Body of pancreas (tissue), 4 donors: ENCODE data around the gene KIF13A. TPM values are rescaled to one million over a fixed set of nuclear protein-coding genes. Genes with fewer than 3 reads are reported as not detected.

Source experiments
- ATAC-seq: fragments of 150-250 bp; one replicate; pipeline ENCODE4 v1.9.1; 2016
- DNase-seq, 4 donors: peaks; one replicate each; pipeline ENCODE4 v3.0.0-alpha.2; 2019
- H3K27ac ChIP-seq, 4 donors: fragments of 200-600 bp; sonication (generic); 1 replicate in 3 of 4; 2 replicates in 1 of 4; pipeline versions ENCODE4 v1.5.1 to v1.6.1; 2016 to 2019; ENCODE audit warnings: mild to moderate bottlenecking in 1 of 4, mixed read lengths in 1 of 4, moderate library complexity in 1 of 4
- H3K27me3 ChIP-seq, 2 donors: fragments of 200-600 bp; sonication (generic); one replicate each; pipeline ENCODE4 v1.6.0; 2016; ENCODE audit warnings: mild to moderate bottlenecking in 1 of 2
- H3K36me3 ChIP-seq, 2 donors: fragments of 200-600 bp; sonication (generic); replicated peaks in 1 of 2; 2 replicates each; pipeline ENCODE4 v1.5.1; 2016; ENCODE audit warnings: low read depth in 2 of 2; ENCODE audit not compliant: insufficient read depth in 1 of 2
- H3K4me1 ChIP-seq: fragments of 200-600 bp; sonication (generic); one replicate; pipeline ENCODE4 v1.6.0; 2016
- H3K4me3 ChIP-seq, 2 donors: fragments of 200-600 bp; sonication (generic); 1 replicate in 1 of 2; 2 replicates in 1 of 2; pipeline ENCODE4 v1.5.1; 2016 to 2019
- H3K9me3 ChIP-seq, 3 donors: fragments of 200-600 bp; sonication (generic); 1 replicate in 2 of 3; 2 replicates in 1 of 3; pipeline ENCODE4 v1.5.1; 2016
- CTCF ChIP-seq, 7 experiments: fragments of 450-650 bp in 4 of 7; fragments of 200-600 bp in 3 of 7; sonication (generic) in 3 of 7; IDR thresholded peaks; one replicate each; pipeline ENCODE4 v1.5.1; 2016 to 2019; ENCODE audit warnings: antibody characterized with exemption in 7 of 7
- POLR2A ChIP-seq, 3 donors: fragments of 450-650 bp; IDR thresholded peaks; one replicate each; pipeline ENCODE4 v1.6.1; 2016; ENCODE audit warnings: antibody characterized with exemption in 3 of 3, mild to moderate bottlenecking in 2 of 3
- WGBS, 2 donors: methylation state at CpG; one replicate each; pipeline ENCODE4 v1.1.5; 2017; 5-methylcytosine and 5-hydroxymethylcytosine counted together
- intact Hi-C: fragments of 100-400 bp; cut with DNase I; formaldehyde crosslinking; loops from one replicate; pipeline ENCODE4 v1.15.1; 2023
- total RNA-seq, 2 donors: library from RNA; depleted of rRNA; stranded (reverse); fragments of >200 nt; gene quantifications; one replicate each; pipeline ENCODE4 v1.1.0, GENCODE V29; 2016

The KIF13A gene
- total RNA-seq, 2 donors from 2014 or later: 13.2 to 17.1 TPM

GRCh38 chr6:17910189-17910588, 77.2 kb downstream of the KIF13A start:
- no peak overlapping the region for H3K27ac ChIP-seq
- no peak for DNase-seq
- no peaks in the 10 kb centered on the region for H3K36me3 ChIP-seq
- no peak for ATAC-seq
- H3K4me1 ChIP-seq: peaks cover 19% of the 10 kb centered on the region
- intact Hi-C loops: no loop called here
- TF ChIP-seq CTCF (IDR thresholded peaks at IDR 0.05) (no peak), POLR2A (IDR thresholded peaks at IDR 0.05) (no peak)
- WGBS, 2 donors: 61 to 68% methylated on average over 2 of the region's 2 CpGs
- no peaks in the 10 kb centered on the region for H3K9me3 ChIP-seq
- no peak overlapping the region for H3K4me3 ChIP-seq
- no peaks in the 10 kb centered on the region for H3K27me3 ChIP-seq

- TF ChIP-seq CTCF (IDR thresholded peaks at IDR 0.05) (no peak), POLR2A (IDR thresholded peaks at IDR 0.05) (no peak)
- intact Hi-C loops: no loop called here
- Histone ChIP-seq H3K27me3 (no peaks in the 10 kb centered on the region), H3K4me3 (no peak overlapping the region), H3K27ac (no peak overlapping the region), H3K36me3 (no peaks in the 10 kb centered on the region), H3K4me1 (peaks cover 19% of the 10 kb centered on the region), H3K9me3 (no peaks in the 10 kb centered on the region)
- no peak for ATAC-seq
- WGBS, 2 donors: 80 to 98% methylated on average over 4 of the region's 4 CpGs
- DNase-seq: no peak
Observed at GRCh38 chr6:17908831-17909230, 78.6 kb downstream of the KIF13A start.

GRCh38 chr6:17907406-17908229, 79.8 kb downstream of the KIF13A start:
- TF ChIP-seq CTCF (IDR thresholded peaks at IDR 0.05): peak in 1 of 7 experiments; percentile 7
- no peak for TF ChIP-seq POLR2A (IDR thresholded peaks at IDR 0.05)
- intact Hi-C loops: no loop called here
- no peaks in the 10 kb centered on the region for H3K36me3 ChIP-seq
- peaks cover 19% of the 10 kb centered on the region for H3K4me1 ChIP-seq
- peak overlapping the region in 1 of 4 donors; percentile 25 for H3K27ac ChIP-seq
- no peak overlapping the region for H3K4me3 ChIP-seq
- no peaks in the 10 kb centered on the region for H3K9me3 ChIP-seq
- WGBS, 2 donors: 74 to 75% methylated on average over 7 of the region's 7 CpGs
- peak; percentile 25 to 78 (median 36) for DNase-seq
- H3K27me3 ChIP-seq: no peaks in the 10 kb centered on the region
- peak; percentile 62 for ATAC-seq

DNA sequence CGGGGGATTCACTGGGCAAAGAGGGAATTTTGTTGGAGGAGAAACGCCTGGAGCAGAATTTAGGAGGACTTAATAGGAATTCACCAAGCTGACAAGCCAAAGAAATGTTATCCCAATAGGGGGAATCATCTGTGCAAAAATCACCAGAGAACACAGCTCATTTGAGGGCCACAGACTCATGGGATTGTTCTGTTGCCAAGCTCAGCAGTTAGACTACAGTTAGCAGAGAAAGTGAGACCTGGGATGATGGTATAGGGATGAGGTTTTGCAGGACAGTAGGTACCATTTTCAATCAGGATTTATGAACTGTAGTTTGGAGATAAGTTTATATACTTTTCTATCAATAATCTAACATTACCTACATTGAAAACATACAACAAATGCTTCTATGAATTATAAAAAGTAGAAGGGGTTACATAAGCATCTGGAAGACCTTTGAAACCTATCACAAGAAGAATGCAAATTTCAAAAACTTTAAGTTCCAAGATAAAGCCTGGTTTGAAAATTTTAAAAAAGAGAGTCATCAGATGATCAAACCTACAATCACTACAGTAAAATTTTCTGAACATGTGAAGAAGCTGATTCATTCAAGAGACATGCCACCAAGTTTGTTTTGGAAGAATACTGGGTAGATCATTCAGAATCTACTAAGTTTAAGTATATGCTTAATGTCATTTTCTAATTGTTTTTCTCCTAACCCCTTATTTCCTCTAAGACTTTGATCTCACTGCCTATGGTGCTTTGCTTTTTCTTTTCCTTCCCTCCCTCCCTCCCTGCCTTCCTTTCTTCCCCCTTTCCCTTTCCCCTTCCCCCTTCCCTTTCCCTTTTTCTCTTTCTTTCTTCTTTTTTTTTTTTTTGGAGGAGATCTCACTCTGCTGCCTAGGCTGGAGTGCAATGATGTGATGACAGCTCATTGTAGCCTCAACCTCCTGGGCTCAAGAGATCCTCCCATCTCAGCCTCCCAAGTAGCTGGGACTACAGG, 81.5 kb downstream of the KIF13A start:
- Histone ChIP-seq H3K9me3 (no peaks in the 10 kb centered on the region), H3K27me3 (no peaks in the 10 kb centered on the region), H3K4me1 (peaks cover 19% of the 10 kb centered on the region), H3K4me3 (no peak overlapping the region), H3K36me3 (no peaks in the 10 kb centered on the region), H3K27ac (no peak overlapping the region)
- intact Hi-C loops: no loop called here
- no peak for DNase-seq
- no peak for ATAC-seq
- TF ChIP-seq POLR2A (IDR thresholded peaks at IDR 0.05) (no peak), CTCF (IDR thresholded peaks at IDR 0.05) (no peak)
- 93 to 98% methylated on average over 2 of the region's 2 CpGs for WGBS, 2 donors
